B cell (primary cell): ENCODE data around the gene TMC8. TPM values are rescaled to one million over a fixed set of nuclear protein-coding genes. Genes with fewer than 3 reads are reported as not detected.
A peak's percentile ranks its signal among the peaks of the same experiment; 100 is the strongest.

Experiments
- ATAC-seq: fragments of 200-7000 bp; cut with Tn5 transposase; one replicate; pipeline ENCODE4 v1.10.0; 2021; ENCODE audit warnings: low read depth, mild to moderate bottlenecking, moderate number of reproducible peaks, moderate library complexity
- CTCF ChIA-PET: fragments of 350-600 bp; sonication (Branson Sonifier 250); formaldehyde crosslinking; loops from one replicate; lab custom pipeline; 2021; ENCODE audit warnings: antibody characterized with exemption, inconsistent platforms; lab: Charles Lee
- POLR2A ChIA-PET: fragments of 350-600 bp; sonication (Branson Sonifier 250); formaldehyde crosslinking; loops from one replicate; lab custom pipeline; 2021; ENCODE audit warnings: antibody characterized with exemption; lab: Charles Lee
- DNase-seq: peaks from one replicate; pipeline ENCODE4 v3.0.0; 2013
- H2AFZ ChIP-seq: 2 replicates; pipeline ENCODE4 v1.6.1; 2012; ENCODE audit warnings: mild to moderate bottlenecking, low read depth, low read length; ENCODE audit not compliant: insufficient read depth, poor library complexity, severe bottlenecking
- H3K27ac ChIP-seq, 2 donors: 1 replicate in 1 of 2; 2 replicates in 1 of 2; pipeline ENCODE4 v1.5.1; 2012 to 2013; ENCODE audit warnings: low read length in 2 of 2, mild to moderate bottlenecking in 2 of 2, moderate library complexity in 1 of 2
- H3K27me3 ChIP-seq, 4 experiments: fragments of 200-600 bp in 1 of 4; sonication (generic) in 1 of 4; replicated peaks in 1 of 4; 1 replicate in 2 of 4; 2 replicates in 2 of 4; pipeline versions ENCODE4 v1.6.1 to v1.7.0; 2013 to 2016; ENCODE audit warnings: low read length in 3 of 4, mild to moderate bottlenecking in 2 of 4, mixed read lengths in 1 of 4, moderate library complexity in 1 of 4; ENCODE audit not compliant: insufficient read depth in 4 of 4, control insufficient read depth in 3 of 4; ENCODE audit errors: control extremely low read depth in 1 of 4
- H3K36me3 ChIP-seq, 2 experiments: replicated peaks in 1 of 2; 1 replicate in 1 of 2; 2 replicates in 1 of 2; pipeline versions ENCODE4 v1.6.1 to v1.7.1; 2013; ENCODE audit warnings: low read length in 1 of 2; ENCODE audit not compliant: insufficient read depth in 2 of 2, control insufficient read depth in 1 of 2; ENCODE audit errors: control extremely low read depth in 1 of 2, extremely low read depth in 1 of 2
- H3K4me1 ChIP-seq, 2 donors: fragments of 200-600 bp in 1 of 2; sonication (generic) in 1 of 2; 1 replicate in 1 of 2; 2 replicates in 1 of 2; pipeline versions ENCODE4 v1.5.1 to v1.6.1; 2013 to 2017; ENCODE audit warnings: low read length in 2 of 2; ENCODE audit not compliant: control insufficient read depth in 2 of 2, insufficient read depth in 2 of 2
- H3K4me2 ChIP-seq: replicated peaks from 2 replicates; pipeline ENCODE3; 2012; ENCODE audit warnings: mild to moderate bottlenecking, low read depth, low read length; ENCODE audit not compliant: poor library complexity, severe bottlenecking
- H3K4me3 ChIP-seq, 5 experiments: fragments of 200-600 bp in 1 of 5; sonication (generic) in 1 of 5; 1 replicate in 3 of 5; 2 replicates in 2 of 5; pipeline versions ENCODE4 v1.5.1 to v1.7.0; 2011 to 2016; ENCODE audit warnings: low read length in 4 of 5, mild to moderate bottlenecking in 4 of 5, low read depth in 2 of 5, control low read depth in 1 of 5, moderate library complexity in 1 of 5; ENCODE audit not compliant: insufficient read depth in 1 of 5; ENCODE audit errors: control extremely low read depth in 1 of 5, extremely low read depth in 1 of 5
- H3K79me2 ChIP-seq: fragments of 200-600 bp; sonication (generic); one replicate; pipeline ENCODE4 v1.6.0; 2016; ENCODE audit warnings: low read length; ENCODE audit not compliant: control insufficient read depth, insufficient read depth
- H3K9ac ChIP-seq: fragments of 200-600 bp; sonication (generic); 2 replicates; pipeline ENCODE4 v1.6.1; 2017; ENCODE audit warnings: mild to moderate bottlenecking, low read length, moderate library complexity
- H3K9me3 ChIP-seq, 3 donors: one replicate each; pipeline versions ENCODE4 v1.6.1 to v1.7.1; 2013; ENCODE audit warnings: low read length in 2 of 3; ENCODE audit not compliant: control insufficient read depth in 2 of 3, insufficient read depth in 1 of 3; ENCODE audit errors: control extremely low read depth in 1 of 3
- H4K20me1 ChIP-seq: 2 replicates; pipeline ENCODE4 v1.6.0; 2012; ENCODE audit warnings: mild to moderate bottlenecking, low read length; ENCODE audit not compliant: insufficient read depth, control insufficient read depth, poor library complexity, severe bottlenecking
- H3K27ac Mint-ChIP-seq: one replicate; pipeline ENCODE4 v1.8.0; 2021; ENCODE audit warnings: mixed read lengths
- H3K27me3 Mint-ChIP-seq: one replicate; pipeline ENCODE4 v1.8.0; 2021; ENCODE audit warnings: mixed read lengths
- H3K4me1 Mint-ChIP-seq: one replicate; pipeline ENCODE4 v1.8.0; 2021; ENCODE audit warnings: mixed read lengths
- H3K4me3 Mint-ChIP-seq: one replicate; pipeline ENCODE4 v1.8.0; 2021; ENCODE audit warnings: mixed read lengths
- H3K9me3 Mint-ChIP-seq: one replicate; pipeline ENCODE4 v1.8.0; 2022; ENCODE audit warnings: mixed read lengths; ENCODE audit not compliant: insufficient read depth
- EZH2 ChIP-seq: IDR thresholded peaks from 2 replicates; pipeline ENCODE4 v1.6.1; 2012; ENCODE audit warnings: borderline replicate concordance, low read depth, mild to moderate bottlenecking, moderate library complexity, low read length; ENCODE audit not compliant: insufficient read depth, poor library complexity, severe bottlenecking
- WGBS: methylation state at CpG from one replicate; pipeline ENCODE4 v1.1.5; 2013; ENCODE audit warnings: missing lambda C conversion rate; ENCODE audit not compliant: insufficient coverage; 5-methylcytosine and 5-hydroxymethylcytosine counted together
- intact Hi-C: fragments of 100-400 bp; cut with micrococcal nuclease; formaldehyde crosslinking; loops from one replicate; pipeline ENCODE4 v1.10.0; 2022
- polyA plus RNA-seq: library from polyadenylated mRNA; depleted of rRNA; stranded (reverse); fragments of >200 nt; gene quantifications from 2 replicates; pipeline ENCODE4 v1.2.3, GENCODE V29; 2012
- total RNA-seq, 2 donors: library from RNA; stranded (reverse); fragments of 120-200 nt in 1 of 2; gene quantifications; 1 replicate in 1 of 2; 2 replicates in 1 of 2; pipeline versions ENCODE4 v1.2.3 to v1.2.4, GENCODE V29; 2013 to 2022
- TF ChIP-seq, protein P1 (sequence below): fragments of 200-600 bp; IDR thresholded peaks from one replicate; pipeline ENCODE4 v1.8.0; 2022; ENCODE audit warnings: antibody characterized with exemption, mild to moderate bottlenecking

TMC8 gene
- total and polyA plus RNA-seq, 2 donors (not counting 1 experiment from before 2014, with no cell fraction given), result 235 to 352 TPM

DNA sequence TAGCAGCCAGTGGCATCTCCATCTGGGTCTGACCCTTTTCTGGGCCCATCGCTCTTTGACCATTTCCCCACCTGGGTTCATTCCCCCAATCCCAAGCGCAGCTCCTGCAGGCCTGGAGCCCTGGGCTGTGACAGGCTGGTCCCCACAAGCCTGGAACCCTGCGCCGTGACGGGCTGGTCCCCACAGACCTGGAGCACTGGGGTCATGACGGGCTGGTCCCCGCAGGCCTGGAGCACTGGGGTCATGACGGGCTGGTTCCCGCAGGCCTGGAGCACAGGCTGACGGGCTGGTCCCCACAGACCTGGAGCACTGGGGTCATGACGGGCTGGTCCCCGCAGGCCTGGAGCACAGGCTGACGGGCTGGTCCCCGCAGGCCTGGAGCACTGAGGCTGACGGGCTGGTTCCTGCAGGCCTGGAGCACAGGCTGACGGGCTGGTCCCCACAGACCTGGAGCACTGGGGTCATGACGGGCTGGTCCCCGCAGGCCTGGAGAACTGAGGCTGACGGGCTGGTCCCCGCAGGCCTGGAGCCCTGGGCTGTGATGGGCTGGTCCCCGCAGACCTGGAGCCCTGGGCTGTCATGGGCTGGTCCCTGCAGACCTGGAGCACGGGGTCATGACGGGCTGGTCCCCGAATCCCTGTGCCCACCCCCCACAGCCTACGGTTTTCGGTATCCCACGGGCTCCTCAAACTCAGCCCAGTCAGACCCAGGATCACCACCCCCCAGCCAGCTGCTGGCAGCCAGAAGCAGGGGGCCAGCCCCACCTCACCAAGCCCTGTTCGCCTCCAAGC is 18.6 kb upstream of the TMC8 start:
- H3K27me3 Mint-ChIP-seq, result no peaks in the 10 kb centered on the region
- TF ChIP-seq, protein P1, sequence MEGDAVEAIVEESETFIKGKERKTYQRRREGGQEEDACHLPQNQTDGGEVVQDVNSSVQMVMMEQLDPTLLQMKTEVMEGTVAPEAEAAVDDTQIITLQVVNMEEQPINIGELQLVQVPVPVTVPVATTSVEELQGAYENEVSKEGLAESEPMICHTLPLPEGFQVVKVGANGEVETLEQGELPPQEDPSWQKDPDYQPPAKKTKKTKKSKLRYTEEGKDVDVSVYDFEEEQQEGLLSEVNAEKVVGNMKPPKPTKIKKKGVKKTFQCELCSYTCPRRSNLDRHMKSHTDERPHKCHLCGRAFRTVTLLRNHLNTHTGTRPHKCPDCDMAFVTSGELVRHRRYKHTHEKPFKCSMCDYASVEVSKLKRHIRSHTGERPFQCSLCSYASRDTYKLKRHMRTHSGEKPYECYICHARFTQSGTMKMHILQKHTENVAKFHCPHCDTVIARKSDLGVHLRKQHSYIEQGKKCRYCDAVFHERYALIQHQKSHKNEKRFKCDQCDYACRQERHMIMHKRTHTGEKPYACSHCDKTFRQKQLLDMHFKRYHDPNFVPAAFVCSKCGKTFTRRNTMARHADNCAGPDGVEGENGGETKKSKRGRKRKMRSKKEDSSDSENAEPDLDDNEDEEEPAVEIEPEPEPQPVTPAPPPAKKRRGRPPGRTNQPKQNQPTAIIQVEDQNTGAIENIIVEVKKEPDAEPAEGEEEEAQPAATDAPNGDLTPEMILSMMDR, result no peak
- TF ChIP-seq EZH2, result no peak
- Histone ChIP-seq H3K27me3 (no peaks in the 10 kb centered on the region), H3K9ac (no peak overlapping the region), H3K4me3 (no peak overlapping the region), H4K20me1 (peaks cover 85% of the 10 kb centered on the region), H3K79me2 (peaks cover 8% of the 10 kb centered on the region), H3K4me2 (no peak overlapping the region), H3K27ac (no peak overlapping the region), H3K4me1 (peaks cover 12 to 22% of the 10 kb centered on the region in 2 donors), H3K36me3 (peaks cover 0 to 77% of the 10 kb centered on the region in 2 experiments), H2AFZ (no peak overlapping the region), H3K9me3 (no peaks in the 10 kb centered on the region)
- ChIA-PET POLR2A (interaction anchor here (0.6 to 1.8 kb wide), 5 partner anchors 16 to 140 kb away, joined by 3 to 11 read pairs (median 5); no protein-coding TSS in a partner anchor), CTCF (interaction anchor here (0.6 to 10.9 kb wide), 20 partner anchors 9 to 251 kb away, joined by 3 to 142 read pairs (median 4); partner anchors contain the start of genes TMC6 and TMC8)
- ATAC-seq, result no peak
- H3K4me3 Mint-ChIP-seq, result no peak overlapping the region
- H3K4me1 Mint-ChIP-seq, result peaks cover 24% of the 10 kb centered on the region
- H3K9me3 Mint-ChIP-seq, result no peaks in the 10 kb centered on the region
- WGBS, result 95% methylated on average over 28 of the region's 28 CpGs
- peak overlapping the region; percentile 96 for H3K27ac Mint-ChIP-seq
- no peak for DNase-seq
- intact Hi-C loops, result loop anchor here (1.0 to 10.0 kb wide), 4 partner anchors 22 to 313 kb away; no protein-coding TSS in a partner anchor
